ENCODE results near the gene NUDT12.

NUDT12 gene

GRCh38 chr5:103539376-103540330, 22.9 kb downstream of the NUDT12 start:
- DNase-seq = no peak

GRCh38 chr5:103532086-103532734, 30.4 kb downstream of the NUDT12 start:
- no peak for DNase-seq

- DNase-seq = no peak
Observed at GRCh38 chr5:103526164-103526915, 36.2 kb downstream of the NUDT12 start.

GRCh38 chr5:103525361-103525760, 37.2 kb downstream of the NUDT12 start:
- DNase-seq = no peak

GRCh38 chr5:103523319-103523718, 39.3 kb downstream of the NUDT12 start:
- DNase-seq = no peak

GRCh38 chr5:103522586-103522985, 40.0 kb downstream of the NUDT12 start:
- no peak for DNase-seq

- no peak for DNase-seq
Observed at GRCh38 chr5:103519550-103519949, 43.0 kb downstream of the NUDT12 start.

- no peak for DNase-seq
Observed at GRCh38 chr5:103514371-103514770, 48.2 kb downstream of the NUDT12 start.

- DNase-seq = no peak
Observed at GRCh38 chr5:103513701-103514100, 48.9 kb downstream of the NUDT12 start.

- no peak for DNase-seq
Observed at GRCh38 chr5:103512500-103512899, 50.1 kb downstream of the NUDT12 start.

- no peak for DNase-seq
Observed at GRCh38 chr5:103511554-103511885, 51.1 kb downstream of the NUDT12 start.

GRCh38 chr5:103510851-103511553, 51.6 kb downstream of the NUDT12 start:
- DNase-seq = no peak

- no peak for DNase-seq
Observed at GRCh38 chr5:103505581-103506305, 56.8 kb downstream of the NUDT12 start.

GRCh38 chr5:103503066-103503465, 59.5 kb downstream of the NUDT12 start:
- DNase-seq = no peak

GRCh38 chr5:103502662-103503061, 59.9 kb downstream of the NUDT12 start:
- DNase-seq = no peak

Data from left hindlimb (tissue), 1 donor.